ENCODE measurements around the gene CELSR1.

DNA sequence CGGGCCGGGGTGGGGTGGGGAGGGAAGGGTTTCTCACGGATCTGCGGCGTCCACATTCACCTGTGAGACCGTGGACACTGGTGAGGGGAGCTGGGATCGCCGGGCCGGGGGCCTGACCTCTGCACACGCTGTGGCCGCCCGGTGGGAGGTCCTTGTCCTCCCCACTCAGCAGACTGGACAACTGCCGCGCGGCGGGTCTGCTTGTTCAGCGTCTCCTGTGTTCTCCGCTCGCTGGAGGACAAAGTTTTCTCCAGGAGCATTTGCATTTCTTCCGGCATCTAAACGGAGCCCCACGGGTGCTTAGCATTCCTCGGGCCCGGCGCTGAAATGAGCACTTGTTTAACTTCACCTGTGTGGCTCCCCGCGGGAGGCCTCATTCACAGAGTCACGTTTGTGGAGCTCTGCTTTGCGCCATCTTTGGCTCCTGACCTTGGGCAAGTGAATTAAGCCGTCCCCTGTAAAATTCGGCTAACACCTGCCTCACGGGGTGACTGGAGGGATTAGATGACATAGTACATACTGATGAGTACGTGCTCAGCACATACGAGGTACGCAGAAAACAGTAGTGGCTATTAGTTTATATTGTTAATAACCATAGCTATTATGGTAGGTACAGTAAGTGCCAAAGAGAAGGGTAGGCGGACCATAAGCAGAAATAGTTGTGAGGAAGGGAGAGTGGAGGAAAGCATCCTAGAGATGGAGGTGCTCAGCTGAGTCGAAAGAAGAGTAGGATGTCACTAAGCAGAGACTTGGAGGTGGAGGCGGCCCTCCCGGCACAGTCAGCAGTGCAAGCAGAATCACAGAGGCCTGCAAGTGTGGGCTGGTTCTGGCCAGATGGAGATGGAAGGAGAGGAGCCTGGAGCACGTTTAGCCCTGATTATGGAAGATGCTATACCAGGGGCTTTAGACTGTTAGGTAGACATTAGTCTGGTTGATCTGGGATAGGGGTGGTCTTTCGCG, 201.0 kb downstream of the CELSR1 start:
- TF ChIP-seq CTCF (conservative IDR thresholded peaks at IDR 0.05; ENCODE audit: low read length), result no peak
- TF ChIP-seq EZH2phosphoT487 (IDR thresholded peaks at IDR 0.05; ENCODE audit: borderline replicate concordance, low read depth, low read length), result no peak

All from OCI-LY7 (cell line).